ENCODE measurements around the gene HEMGN.
A peak's percentile ranks its signal among the peaks of the same experiment; 100 is the strongest.

The HEMGN gene

GRCh38 chr9:97936998-97937397 lies 974 bp downstream of the HEMGN start:
- DNase-seq (ENCODE audit: low read depth, low spot score) = no peak
- H3K4me3 ChIP-seq (ENCODE audit: low read length) = no peak overlapping the region

- peak overlapping the region; percentile 5; the same call in 1 of the 2 replicates for H3K4me3 ChIP-seq (ENCODE audit: low read length)
- peak; percentile 45 for DNase-seq (ENCODE audit: low read depth, low spot score)
Measured at GRCh38 chr9:97935276-97935675, 2.7 kb downstream of the HEMGN start.

- peak; percentile 66 for DNase-seq (ENCODE audit: low read depth, low spot score)
- peak overlapping the region; percentile 5; the same call in 1 of the 2 replicates for H3K4me3 ChIP-seq (ENCODE audit: low read length)
Measured at GRCh38 chr9:97934321-97935115, 3.5 kb downstream of the HEMGN start.

- no peak overlapping the region for H3K4me3 ChIP-seq (ENCODE audit: low read length)
- no peak for DNase-seq (ENCODE audit: low read depth, low spot score)
Measured at GRCh38 chr9:97933297-97933998, 4.5 kb downstream of the HEMGN start.

- DNase-seq (ENCODE audit: low read depth, low spot score) = peak; percentile 63
- no peak overlapping the region for H3K4me3 ChIP-seq (ENCODE audit: low read length)
Measured at GRCh38 chr9:97930972-97931371, 7.0 kb downstream of the HEMGN start.

- H3K4me3 ChIP-seq (ENCODE audit: low read length) = no peak overlapping the region
- no peak for DNase-seq (ENCODE audit: low read depth, low spot score)
Measured at GRCh38 chr9:97928986-97929604, 8.9 kb downstream of the HEMGN start.

GRCh38 chr9:97925497-97926334 lies 12.3 kb downstream of the HEMGN start:
- no peak for DNase-seq (ENCODE audit: low read depth, low spot score)
- no peak overlapping the region for H3K4me3 ChIP-seq (ENCODE audit: low read length)

GRCh38 chr9:97924386-97924785 lies 13.6 kb downstream of the HEMGN start:
- no peak overlapping the region for H3K4me3 ChIP-seq (ENCODE audit: low read length)
- DNase-seq (ENCODE audit: low read depth, low spot score) = no peak

GRCh38 chr9:97923529-97924108 lies 14.4 kb downstream of the HEMGN start:
- peak overlapping the region; percentile 83 for H3K4me3 ChIP-seq (ENCODE audit: low read length)
- peak; percentile 90 for DNase-seq (ENCODE audit: low read depth, low spot score)

- peak; percentile 99 for DNase-seq (ENCODE audit: low read depth, low spot score)
Measured at GRCh38 chr9:97921959-97922724, 15.8 kb downstream of the HEMGN start, which contains the start of gene TRMO. Gene TRMO, minus strand, starts transcription at chr9:97922500. Its CDS starts 7 bp downstream, at chr9:97922493.

GRCh38 chr9:97919217-97919813 lies 18.7 kb downstream of the HEMGN start:
- DNase-seq (ENCODE audit: low read depth, low spot score) = no peak

More at GRCh38 chr9:97921959-97922724, 15.8 kb downstream of the HEMGN start, which contains the start of gene TRMO:
- peak within 1 kb of the TSS; percentile 83 for H3K4me3 ChIP-seq (ENCODE audit: low read length)

GRCh38 chr9:97918611-97919010 lies 19.4 kb downstream of the HEMGN start:
- DNase-seq (ENCODE audit: low read depth, low spot score) = no peak
- no peak overlapping the region for H3K4me3 ChIP-seq (ENCODE audit: low read length)

More at GRCh38 chr9:97919217-97919813, 18.7 kb downstream of the HEMGN start:
- H3K4me3 ChIP-seq (ENCODE audit: low read length) = no peak overlapping the region

GRCh38 chr9:97911970-97912369 lies 26.0 kb downstream of the HEMGN start:
- no peak for DNase-seq (ENCODE audit: low read depth, low spot score)
- H3K4me3 ChIP-seq (ENCODE audit: low read length) = no peak overlapping the region

- DNase-seq (ENCODE audit: low read depth, low spot score) = no peak
- H3K4me3 ChIP-seq (ENCODE audit: low read length) = no peak overlapping the region
Measured at GRCh38 chr9:97911528-97911927, 26.4 kb downstream of the HEMGN start.

GRCh38 chr9:97910357-97910756 lies 27.6 kb downstream of the HEMGN start:
- no peak overlapping the region for H3K4me3 ChIP-seq (ENCODE audit: low read length)
- DNase-seq (ENCODE audit: low read depth, low spot score) = no peak

- H3K4me3 ChIP-seq (ENCODE audit: low read length) = no peak overlapping the region
- no peak for DNase-seq (ENCODE audit: low read depth, low spot score)
Measured at GRCh38 chr9:97908705-97909104, 29.3 kb downstream of the HEMGN start.

- DNase-seq (ENCODE audit: low read depth, low spot score) = no peak
- no peak overlapping the region for H3K4me3 ChIP-seq (ENCODE audit: low read length)
Measured at GRCh38 chr9:97907632-97908031, 30.3 kb downstream of the HEMGN start.

All from Jurkat, Clone E6-1 (cell line).